Measurements from ENCODE around the gene LSS.
"Not testable (repeated sequence)": the region's sequence is repeated elsewhere in the genome, so short reads cannot be mapped to it uniquely, and the experiment has no call there.

LSS gene

DNA sequence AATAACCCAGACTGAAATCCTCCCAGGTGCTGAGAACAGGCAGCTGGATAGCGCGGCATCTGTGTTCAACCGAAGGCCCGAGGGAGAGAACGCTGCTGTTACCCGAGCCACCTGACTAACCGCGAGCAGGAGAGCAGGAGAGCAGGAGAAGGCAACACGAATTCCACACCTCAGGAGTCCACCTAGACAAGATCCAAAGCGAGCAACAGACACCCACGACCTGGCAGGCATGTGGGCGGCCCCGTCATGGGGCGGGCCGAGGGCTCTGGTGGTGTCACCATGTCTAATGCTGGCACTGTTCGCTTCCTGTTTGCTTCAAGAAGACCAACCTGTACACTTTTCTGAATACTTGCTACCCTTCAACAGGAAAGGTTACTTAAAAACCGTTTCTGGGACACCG is 23.4 kb downstream of the LSS start:
- DNase-seq (ENCODE audit: low read depth, low spot score) = no peak

DNA sequence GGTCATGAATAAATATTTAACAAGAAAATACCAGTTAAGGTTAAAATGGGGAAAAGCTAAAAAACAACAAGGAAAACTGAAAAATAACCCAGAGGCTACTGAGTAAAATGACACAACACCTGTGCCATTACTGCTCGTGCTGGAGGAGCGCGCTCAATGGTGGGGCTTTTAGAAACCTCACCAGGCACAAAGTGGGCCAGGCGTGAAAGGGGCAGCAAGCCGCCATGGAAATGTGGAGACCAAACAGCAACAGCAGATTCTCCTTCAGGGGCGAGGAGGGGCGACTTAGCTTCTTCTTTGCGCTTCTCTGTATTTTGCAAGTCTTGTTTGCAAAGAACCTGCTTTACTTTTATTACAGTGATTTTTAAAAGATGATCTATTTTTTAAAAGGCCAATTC is 25.4 kb downstream of the LSS start:
- DNase-seq (ENCODE audit: low read depth, low spot score) = no peak

DNA sequence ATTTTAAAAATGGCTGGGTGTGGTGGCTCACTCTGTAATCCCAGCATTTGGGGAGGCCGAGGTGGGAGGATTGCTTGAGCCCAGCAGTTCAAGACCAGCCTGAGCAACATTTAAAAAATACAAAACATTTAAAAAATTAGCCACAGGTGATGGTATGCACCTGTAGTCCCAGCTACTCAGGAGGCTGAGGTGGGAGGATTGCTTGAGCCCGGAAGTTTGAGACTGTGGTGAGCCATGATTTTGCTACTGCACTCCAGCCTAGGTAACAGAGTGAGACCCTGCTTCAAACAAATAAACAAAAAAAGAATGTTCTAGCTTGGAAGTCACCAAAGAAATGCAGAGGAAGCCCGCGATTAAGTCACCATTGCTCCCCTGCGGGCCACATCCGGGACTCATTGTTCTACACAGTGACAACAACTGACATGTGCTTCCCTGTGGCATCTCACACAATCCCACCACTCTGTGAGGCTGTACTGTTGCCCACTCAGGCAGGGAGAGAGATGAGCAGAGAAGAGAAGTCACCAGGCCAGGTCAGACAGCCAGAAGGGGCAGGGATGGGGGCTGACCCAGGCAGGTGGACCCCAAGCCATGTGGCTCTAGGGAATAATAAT is 25.9 kb downstream of the LSS start:
- DNase-seq (ENCODE audit: low read depth, low spot score) = peak; percentile 39

DNA sequence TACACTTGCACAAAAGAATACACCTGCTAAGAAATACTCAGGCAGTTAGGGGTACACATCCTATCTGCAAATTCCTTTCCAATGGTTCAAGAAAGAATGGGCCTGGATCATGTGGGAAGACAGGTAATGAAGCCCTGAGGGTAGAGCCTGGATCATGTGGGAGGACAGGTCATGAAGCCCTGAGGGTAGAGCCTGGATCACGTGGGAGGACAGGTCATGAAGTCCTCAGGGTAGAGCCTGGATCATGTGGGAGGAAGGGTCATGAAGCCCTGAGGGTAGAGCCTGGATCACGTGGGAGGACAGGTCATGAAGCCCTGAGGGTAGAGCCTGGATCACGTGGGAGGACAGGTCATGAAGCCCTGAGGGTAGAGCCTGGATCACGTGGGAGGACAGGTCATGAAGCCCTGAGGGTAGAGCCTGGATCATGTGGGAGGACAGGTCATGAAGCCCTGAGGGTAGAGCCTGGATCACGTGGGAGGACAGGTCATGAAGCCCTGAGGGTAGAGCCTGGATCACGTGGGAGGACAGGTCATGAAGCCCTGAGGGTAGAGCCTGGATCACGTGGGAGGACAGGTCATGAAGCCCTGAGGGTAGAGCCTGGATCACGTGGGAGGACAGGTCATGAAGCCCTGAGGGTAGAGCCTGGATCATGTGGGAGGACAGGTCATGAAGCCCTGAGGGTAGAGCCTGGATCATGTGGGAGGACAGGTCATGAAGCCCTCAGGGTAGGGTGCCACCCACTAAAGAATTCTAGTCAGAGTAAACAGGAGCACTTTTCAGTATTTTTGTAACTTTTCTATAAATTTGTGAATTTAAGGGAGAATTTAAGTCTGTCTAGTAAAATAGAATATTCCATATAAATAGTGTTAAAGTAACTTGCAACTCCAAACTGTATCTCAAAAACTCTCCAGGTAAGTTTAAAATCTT is 27.4 kb downstream of the LSS start:
- not testable (repeated sequence) for DNase-seq (ENCODE audit: low read depth, low spot score)

DNA sequence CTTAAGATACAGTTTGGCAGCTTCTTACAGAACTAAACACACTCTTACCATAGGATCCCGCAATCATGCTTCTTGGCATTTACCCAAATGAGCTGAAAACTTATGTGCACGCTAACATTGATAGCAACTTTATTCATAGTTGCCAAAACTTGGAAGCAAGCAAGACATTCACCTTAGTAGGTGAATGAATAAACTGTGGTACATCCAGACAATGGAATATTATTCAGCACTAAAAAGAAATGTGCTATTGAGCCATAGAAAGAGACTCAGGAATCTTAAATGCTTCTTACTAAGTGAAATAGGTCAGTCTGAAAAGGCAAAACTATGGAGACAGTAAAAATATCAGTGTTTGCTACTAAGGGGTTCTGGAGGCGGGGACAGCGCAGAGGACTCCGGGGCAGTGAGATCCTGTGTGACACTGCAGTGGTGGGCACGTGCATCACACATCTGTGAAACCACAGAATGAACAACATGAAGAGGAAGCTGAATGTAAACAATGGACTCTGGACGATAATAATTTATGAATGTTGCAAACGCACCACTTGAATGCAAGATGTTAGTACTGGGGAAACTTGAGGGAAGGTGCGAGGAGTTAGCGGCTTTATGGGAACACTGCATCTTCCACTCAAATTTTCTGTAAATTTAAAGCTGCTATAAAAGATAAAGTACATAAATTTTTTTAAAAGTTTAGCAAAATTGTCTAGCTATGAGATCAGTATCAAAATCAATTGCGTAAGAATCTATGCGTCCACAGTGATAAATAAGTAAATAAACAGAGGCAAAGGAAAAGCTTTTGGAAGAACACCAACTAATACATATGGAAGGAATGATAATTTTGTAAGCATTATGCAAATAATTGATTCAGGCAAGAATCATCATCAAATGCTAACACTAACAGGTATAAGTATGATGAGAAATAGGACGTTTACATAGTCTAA is 28.9 kb downstream of the LSS start:
- no peak for DNase-seq (ENCODE audit: low read depth, low spot score)

DNA sequence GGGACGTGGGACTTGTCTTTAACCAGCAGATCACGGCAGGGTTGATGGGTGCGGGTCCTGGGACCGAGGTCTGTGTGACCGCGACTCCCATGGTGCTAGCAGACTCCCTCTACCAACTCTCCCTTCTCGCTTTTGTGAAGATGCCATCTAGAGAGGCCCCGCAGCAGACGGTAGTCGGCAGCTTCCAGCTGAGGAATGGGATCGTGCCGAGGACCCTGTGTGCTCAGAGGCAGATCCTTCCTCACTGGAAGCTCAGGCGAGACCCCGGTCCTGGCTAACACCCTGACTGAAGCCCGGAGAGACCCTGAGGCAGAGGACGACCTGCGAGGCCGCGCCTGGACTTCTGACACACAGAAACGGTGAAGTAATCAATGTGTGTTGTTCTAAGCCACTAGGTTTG is 31.8 kb downstream of the LSS start:
- no peak for DNase-seq (ENCODE audit: low read depth, low spot score)

DNA sequence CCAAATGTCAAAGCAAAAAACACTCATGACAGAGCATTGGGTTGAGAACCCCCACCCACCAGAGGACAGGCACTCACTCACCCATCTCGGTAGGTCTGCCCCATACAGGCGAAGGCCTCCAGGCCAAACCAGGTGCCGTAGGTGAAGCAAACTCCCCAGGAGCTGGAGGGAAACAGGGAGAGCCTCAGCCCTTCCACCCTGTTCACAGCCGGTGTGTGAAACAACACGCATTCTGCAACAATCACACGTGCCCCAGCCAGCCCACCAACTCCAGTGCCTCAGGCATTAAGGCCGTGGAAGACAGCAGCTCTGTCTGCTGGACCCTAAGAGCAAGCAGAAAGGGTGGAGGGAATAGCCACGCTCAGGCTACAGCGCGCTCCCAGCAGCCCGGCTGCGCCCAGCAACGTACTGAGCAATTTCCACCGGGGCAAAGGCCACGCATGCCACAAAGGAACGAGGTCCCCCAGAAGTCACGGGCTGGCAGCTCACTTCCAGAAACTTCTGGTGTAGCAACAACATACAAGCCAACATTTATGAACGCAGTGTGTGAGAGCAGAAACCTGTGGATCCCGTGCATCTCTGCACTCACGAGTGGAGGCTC is 32.9 kb downstream of the LSS start:
- no peak for DNase-seq (ENCODE audit: low read depth, low spot score)

DNA sequence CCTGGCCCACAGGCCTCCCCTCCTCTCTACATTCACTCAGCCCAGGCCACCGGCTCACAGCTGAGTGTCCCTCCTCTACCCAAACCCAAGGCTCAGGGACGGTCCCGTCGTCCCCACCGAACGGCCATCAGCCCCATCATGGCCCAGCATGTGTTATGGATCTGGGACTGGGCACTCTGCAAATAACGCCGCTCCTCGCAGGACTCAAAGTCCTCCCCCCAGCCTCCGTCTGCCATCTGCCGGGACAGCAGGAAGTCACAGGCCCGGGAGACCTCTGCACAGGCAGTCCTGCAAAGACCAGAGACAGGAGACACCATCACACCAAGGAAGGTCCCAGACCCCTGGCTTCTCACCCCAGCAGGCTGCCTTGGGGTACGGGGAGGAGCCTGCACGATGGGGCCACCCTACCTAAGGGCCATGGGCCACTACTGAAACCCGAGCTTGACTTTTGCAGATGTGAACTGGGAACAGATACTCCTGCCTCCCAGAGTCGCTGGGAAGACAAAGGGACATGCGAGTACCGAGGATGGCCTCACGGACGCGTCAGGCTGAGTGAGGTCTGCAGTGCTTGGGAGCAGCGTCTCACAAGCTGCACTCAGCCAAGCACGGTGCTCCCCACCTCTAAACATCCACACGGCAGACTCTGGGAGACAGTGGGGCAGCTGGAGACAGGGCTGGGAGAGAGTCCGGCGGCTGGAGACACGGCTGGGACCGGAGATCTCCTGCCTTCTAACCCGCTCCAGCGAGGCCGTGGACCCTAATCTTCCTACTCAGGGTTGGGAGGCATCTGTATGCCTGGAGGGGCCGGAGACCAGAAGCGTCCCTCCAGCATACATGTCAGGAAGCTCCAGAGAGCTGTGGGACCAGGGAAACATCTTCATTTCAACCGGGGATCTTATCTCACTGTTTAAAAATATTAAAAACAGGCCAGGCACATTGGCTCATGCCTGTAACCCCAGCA is 33.9 kb downstream of the LSS start:
- no peak for DNase-seq (ENCODE audit: low read depth, low spot score)

DNA sequence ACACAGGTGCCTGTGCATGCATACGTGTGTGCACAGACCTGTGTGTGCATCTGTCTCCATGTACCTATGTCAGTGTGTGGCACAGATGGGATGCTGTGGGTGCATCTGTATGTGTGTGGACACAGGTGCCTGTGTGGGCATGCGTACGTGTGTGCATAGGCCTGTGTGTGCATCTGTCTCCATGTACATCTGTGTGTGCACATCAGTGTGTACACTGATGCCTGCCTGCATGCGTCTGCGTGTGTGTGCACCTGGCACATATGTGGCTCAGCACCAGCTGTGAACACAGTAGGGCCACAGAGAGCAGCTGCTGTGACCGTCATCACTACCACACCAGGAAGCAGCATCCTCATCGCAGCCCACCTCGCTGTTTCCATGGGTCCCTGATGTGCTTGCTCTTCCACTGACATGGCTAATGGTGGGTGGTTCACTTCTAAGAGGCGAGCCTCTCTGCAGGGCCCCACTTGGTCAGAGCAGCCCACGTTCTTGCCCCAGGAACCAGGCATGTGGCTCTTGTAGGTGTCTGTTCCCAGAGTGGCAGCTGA is 34.7 kb downstream of the LSS start:
- DNase-seq (ENCODE audit: low read depth, low spot score) = no peak

DNA sequence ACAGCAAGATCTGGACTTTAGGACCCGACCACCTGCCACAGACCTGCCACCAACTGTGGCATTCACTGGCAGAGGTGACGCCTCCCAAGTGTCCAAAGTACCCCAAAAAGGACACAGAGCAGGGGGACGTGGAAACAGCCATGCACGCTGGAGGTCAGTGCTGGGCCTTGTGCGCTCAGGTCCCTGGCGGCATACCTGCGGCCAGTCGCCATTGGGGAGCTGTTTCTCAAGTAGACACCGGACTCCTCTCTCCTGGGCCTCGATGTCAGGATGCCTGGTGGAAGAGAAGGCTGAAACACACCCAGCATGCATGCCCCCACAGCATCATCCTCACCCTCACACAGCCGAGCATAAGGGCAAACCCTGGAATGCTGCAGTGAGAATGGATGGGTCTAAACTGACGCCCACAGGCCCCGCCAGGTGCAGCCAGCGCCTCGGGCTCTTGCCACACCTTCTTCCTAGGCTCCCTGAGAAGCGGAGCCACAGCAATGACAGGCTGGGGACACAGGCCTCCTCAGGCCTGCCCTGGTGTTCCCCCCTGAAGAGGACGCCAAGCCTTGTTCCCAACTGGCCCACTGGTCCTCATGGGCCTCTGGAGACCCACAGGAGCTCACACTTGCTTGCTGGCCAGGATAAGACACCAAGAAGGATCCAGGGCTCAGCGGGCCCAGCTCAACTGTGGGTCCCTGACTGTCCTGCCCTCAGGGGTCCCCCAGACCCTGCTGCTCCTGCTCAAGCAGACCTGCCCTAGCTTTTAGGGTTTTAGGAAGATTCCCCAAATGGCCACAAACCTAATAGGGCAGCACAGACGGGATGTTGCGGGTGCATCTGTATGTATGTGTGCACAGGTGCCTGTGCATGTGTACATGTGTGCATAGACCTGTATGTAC is 36.6 kb downstream of the LSS start:
- DNase-seq (ENCODE audit: low read depth, low spot score) = no peak

DNA sequence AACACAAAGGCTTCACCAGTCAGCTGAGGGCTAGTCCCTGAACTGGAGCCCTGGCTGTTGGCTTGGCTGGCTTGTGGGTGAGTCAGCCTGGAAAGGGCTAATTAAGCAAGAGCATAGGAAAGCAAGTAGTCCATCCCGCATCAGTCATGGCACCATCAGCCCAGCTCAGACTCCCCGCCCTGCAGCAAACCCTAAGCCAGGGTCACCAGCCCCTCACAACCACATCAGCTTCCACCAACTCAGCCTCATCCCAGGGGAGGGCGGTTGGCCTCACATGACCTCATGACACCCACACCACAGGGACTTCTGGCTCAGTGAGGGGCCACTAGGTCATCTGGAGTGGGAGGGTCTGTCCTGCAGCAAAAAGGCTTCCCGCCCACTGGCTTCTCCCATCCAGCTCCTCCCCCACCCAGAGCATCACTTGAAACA is 37.3 kb downstream of the LSS start:
- DNase-seq (ENCODE audit: low read depth, low spot score) = no peak

DNA sequence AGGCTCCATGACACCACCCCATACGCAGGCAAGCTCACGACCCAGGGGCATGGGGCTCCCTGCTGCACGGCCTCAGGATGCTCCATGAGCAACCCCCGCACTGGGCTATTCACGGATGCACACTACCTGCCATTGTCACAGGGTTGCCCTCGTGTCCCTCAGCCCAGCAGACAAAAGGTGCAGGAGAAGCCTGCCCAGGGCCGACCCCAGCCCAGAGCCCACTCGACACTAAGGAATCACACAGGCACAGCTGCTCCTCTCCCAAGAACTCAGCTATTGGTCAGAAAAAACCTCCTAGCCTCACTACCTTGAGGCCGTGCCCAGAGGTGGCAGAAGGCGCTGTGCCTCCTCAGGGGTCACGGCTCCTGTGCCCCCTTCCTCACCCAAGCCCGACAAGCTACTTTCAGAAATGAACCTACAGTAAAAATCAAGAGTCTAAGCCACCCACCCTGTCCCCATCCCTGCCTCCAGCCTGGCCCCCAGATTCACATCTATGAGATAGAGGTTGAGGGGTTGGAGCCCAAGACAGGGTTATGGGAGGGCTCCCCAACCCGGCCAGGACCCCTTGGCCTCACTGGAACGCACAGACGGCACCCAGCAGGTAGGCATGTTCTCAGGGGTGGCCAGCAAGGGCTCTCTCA is 38.0 kb downstream of the LSS start:
- DNase-seq (ENCODE audit: low read depth, low spot score) = no peak

DNA sequence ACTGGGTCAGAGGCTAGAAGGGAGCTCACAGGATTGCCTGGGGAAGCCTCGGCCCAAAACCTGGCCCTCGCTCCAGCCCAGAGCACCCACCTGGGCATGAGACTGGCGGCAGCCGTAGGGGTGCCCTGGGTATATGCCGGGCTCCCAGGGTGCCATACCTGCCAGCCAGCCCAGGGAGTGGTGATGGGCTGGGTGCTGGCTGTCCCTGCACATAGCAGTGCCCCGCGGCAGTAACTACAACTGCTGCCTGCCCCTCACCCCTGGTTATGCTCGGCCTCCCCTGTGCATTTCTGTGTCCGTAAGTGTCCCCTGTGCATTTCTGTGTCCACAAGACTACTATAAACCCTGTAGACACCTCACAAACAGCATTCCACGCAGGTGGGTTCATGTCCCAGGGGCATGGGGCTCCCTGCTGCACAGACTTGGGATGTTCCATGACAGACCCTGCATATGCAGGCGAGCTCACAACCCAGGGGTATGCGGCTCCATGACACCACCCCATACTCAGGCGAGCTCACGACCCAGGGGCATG is 38.5 kb downstream of the LSS start:
- DNase-seq (ENCODE audit: low read depth, low spot score) = no peak

DNA sequence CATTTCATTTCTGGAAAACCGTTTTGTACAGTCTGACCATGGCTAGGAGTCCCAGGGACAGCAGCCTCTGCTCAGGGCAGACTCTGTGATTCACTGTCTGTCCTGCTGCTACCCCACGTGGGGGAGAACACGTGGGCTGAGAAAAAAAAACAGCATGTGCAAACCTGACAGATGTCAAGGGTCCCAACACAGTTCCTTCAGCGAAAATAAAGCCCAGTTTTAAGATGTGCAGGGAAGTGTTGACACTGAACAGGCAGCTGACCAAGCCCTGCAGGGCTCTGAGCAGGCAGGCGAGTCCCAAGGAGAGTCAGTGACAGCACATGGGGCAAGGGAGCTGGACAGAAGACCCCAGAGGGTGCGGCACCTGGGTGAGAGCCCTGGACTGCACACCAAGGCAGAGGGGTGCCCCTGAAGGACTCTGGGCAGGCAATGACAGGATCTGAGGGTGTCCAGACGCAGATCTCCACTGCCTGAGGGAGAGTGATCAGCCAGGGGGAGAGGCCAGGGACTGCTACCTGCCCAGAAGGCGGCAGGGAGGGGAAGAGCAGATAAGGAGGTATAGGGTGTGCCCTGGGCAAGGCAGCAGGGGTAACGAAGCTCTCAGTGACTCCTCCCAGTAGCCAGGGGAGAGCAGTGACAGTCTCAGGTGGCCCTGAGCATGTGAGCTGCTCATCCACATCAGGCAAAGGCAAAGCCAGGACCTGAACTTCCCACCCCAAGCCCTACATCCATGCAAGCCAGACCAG is 39.2 kb downstream of the LSS start:
- no peak for DNase-seq (ENCODE audit: low read depth, low spot score)

DNA sequence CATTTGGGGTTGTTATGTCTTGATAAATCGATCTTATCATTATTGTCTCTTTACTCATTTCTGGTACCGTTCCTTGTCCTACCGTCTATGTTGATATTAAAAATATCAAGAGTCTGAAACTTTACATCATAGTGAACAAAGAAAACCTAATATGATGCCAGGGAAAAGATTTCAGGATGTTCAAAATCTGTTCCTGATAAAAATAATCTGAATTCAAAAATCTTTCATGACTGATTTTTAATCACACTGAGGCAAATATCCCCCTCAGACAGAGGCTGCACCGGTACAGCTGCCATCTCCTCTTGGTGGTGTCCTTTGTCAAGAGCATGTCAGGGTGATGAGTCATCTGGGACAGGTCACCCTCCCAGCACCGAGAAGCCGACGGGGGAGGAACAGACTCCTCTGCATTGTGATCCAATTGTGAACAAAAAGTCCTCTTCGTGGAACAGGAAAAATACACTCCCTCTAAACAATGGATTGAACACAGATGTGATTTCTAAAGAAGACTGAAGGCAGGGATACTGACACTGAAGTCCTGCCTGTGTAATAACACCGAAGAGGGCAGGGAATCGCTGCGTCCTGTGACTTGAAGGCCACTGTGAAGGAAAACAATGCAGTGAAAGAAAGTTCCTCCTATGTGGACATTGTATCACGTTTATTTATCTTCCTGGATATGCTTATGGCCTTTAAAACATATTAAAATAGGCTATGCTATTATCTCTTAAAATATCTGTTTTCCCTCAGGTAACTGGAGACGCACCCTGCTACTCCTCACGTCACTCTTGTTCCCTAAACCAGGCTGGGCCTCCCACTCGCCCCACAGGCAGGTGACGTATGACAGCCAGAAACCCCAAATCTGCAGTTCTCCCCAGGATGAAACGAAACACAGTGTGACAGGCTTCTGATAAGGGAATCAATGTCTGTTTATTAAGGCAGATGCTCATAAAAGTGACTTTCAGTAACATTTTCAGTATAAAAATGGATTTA is 40.1 kb downstream of the LSS start:
- DNase-seq (ENCODE audit: low read depth, low spot score) = peak; percentile 53

DNA sequence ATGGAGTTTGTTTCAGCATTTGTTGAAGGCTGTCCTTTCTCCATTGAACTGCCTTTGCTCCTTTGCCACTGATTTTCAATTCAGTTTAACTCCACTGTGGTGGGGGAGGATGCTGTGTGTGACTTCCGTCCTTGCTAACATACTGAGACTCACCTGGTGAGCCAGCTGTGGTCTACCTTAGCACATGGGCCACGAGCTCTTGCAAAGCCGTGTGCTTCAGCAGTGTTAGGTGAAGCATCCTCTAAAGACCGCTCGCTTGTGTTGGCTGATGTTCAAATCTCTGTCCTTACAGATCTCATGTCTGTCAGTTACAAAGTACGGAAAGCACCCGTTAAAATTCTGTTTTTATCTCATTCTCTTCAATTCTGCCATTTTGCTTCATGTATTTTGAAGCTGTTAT is 40.8 kb downstream of the LSS start:
- DNase-seq (ENCODE audit: low read depth, low spot score) = no peak

All from ELF-1 (cell line).